H1 (cell line): ENCODE measurements around the gene ENOX2. TPM values are rescaled to one million over a fixed set of nuclear protein-coding genes. Genes with fewer than 3 reads are reported as not detected.

ENCODE experiments used
- CTCF ChIP-seq, 3 experiments: IDR thresholded peaks; 1 replicate in 2 of 3; 2 replicates in 1 of 3; pipeline versions ENCODE4 v1.5.1 to v1.6.1; 2011; ENCODE audit warnings: low read length in 3 of 3, mild to moderate bottlenecking in 3 of 3, inconsistent platforms in 2 of 3, low read depth in 1 of 3, moderate library complexity in 1 of 3; ENCODE audit not compliant: insufficient read depth in 1 of 3; ENCODE audit errors: control extremely low read depth in 1 of 3
- NANOG ChIP-seq: IDR thresholded peaks from 2 replicates; pipeline ENCODE4 v1.6.1; 2011; ENCODE audit warnings: low read length, low read depth, mild to moderate bottlenecking, inconsistent platforms; ENCODE audit not compliant: insufficient read depth, poor library complexity, severe bottlenecking
- SP4 ChIP-seq: IDR thresholded peaks from 2 replicates; pipeline ENCODE4 v1.6.1; 2012; ENCODE audit warnings: low read length, inconsistent platforms
- SUZ12 ChIP-seq: fragments of 200-600 bp; sonication (generic); IDR thresholded peaks from 2 replicates; pipeline ENCODE4 v1.6.1; 2012; ENCODE audit warnings: mild to moderate bottlenecking, inconsistent platforms, low read length, moderate library complexity, mixed read lengths
- polyA plus RNA-seq, 7 experiments: library from polyadenylated mRNA; depleted of rRNA in 3 of 7; stranded (reverse) in 5 of 7; unstranded in 2 of 7; fragments of >200 nt in 5 of 7; fragments of 200-250 nt in 2 of 7; gene quantifications; 1 replicate in 5 of 7; 2 replicates in 1 of 7; 4 replicates in 1 of 7; pipeline versions ENCODE4 v1.2.1 to v1.2.3, GENCODE V29; 2011 to 2013; ENCODE audit warnings: missing spikeins in 2 of 7, mixed read lengths in 2 of 7
- total RNA-seq: library from RNA; stranded (reverse); fragmentation: NEBNext Ultra II Directional; extraction: Animal tissue kit (Norgen Biotek cat#: 25700); gene quantifications from 2 replicates; pipeline ENCODE4 v1.2.1, GENCODE V29; 2021

Gene ENOX2
- total and polyA plus RNA-seq, 2 of the 8 experiments (the other 6 are each of a cell fraction or from before 2014, with no cell fraction given) = 4.5 to 12.3 TPM

- TF ChIP-seq CTCF (IDR thresholded peaks at IDR 0.05; ENCODE audit: control extremely low read depth in 1 of 3, insufficient read depth in 1 of 3, low read depth in 1 of 3, low read length in 3 of 3) (no peak), NANOG (no peak), SUZ12 (no peak), SP4 (no peak)
These were observed 233.8 kb downstream of the ENOX2 start (continued) for GRCh38 chrX:130669233-130669632.
